ENCODE measurements around the gene CRADD. TPM values are rescaled to one million over a fixed set of nuclear protein-coding genes. Genes with fewer than 3 reads are reported as not detected.

CRADD gene
- total RNA-seq, 1 experiment from 2014 or later: 7.6 TPM

GRCh38 chr12:93720559-93720958 lies 43.4 kb downstream of the CRADD start:
- no peak overlapping the region for H2BK15ac ChIP-seq (ENCODE audit: low read depth, low read length)
- no peak overlapping the region for H3K18ac ChIP-seq (ENCODE audit: insufficient read length, low read depth, low read length)
- no peak overlapping the region for H3T11ph ChIP-seq (ENCODE audit: low read length)
- no peak overlapping the region for H2BK5ac ChIP-seq (ENCODE audit: insufficient read length, low read length)
- H3K79me2 ChIP-seq (ENCODE audit: insufficient read depth, low read length): no peaks in the 10 kb centered on the region
- no peak overlapping the region for H3K4me2 ChIP-seq (ENCODE audit: insufficient read depth, insufficient read length, low read length)
- H3K79me1 ChIP-seq (ENCODE audit: insufficient read depth, low read depth, low read length, poor library complexity, severe bottlenecking): no peaks in the 10 kb centered on the region
- Mint-ChIP-seq H3K4me1 (peaks cover 0 to 3% of the 10 kb centered on the region in 2 experiments; a peak in 1 of 4 replicates), H3K27ac (no peak overlapping the region), H3K27me3 (ENCODE audit: low read depth) (no peaks in the 10 kb centered on the region), H3K9me3 (peaks cover 15 to 30% of the 10 kb centered on the region in 2 experiments), H3K4me3 (no peak overlapping the region), H3K36me3 (ENCODE audit: insufficient read depth in 1 of 3, low read depth in 3 of 3) (peaks cover 7 to 40% (median 16%) of the 10 kb centered on the region in 3 experiments; a peak in 6 of 7 replicates)
- WGBS (ENCODE audit: extremely low coverage, insufficient read length, low lambda C conversion rate): no CpG with 5 or more reads among the region's 2 CpGs
- H3K27ac ChIP-seq (ENCODE audit: insufficient read length, low read depth, low read length): no peak overlapping the region
- H4K8ac ChIP-seq (replicated peaks; ENCODE audit: insufficient read length, low read depth, low read length): no peak overlapping the region
- DNase-seq: no peak
- H3K14ac ChIP-seq (ENCODE audit: insufficient read depth, low read length): no peak overlapping the region
- H3K23me2 ChIP-seq (ENCODE audit: insufficient read length, low read depth, low read length, poor library complexity, severe bottlenecking): no peaks in the 10 kb centered on the region
- H2AK5ac ChIP-seq (ENCODE audit: insufficient read length, low read length): no peak overlapping the region
- no peak overlapping the region for H2BK12ac ChIP-seq (ENCODE audit: insufficient read length, low read depth, low read length)
- H3K9me3 ChIP-seq (ENCODE audit: control insufficient read depth, low read depth, low read length): no peaks in the 10 kb centered on the region
- H2AFZ ChIP-seq (ENCODE audit: low read length): no peak overlapping the region
- H3K9ac ChIP-seq (ENCODE audit: extremely low read depth, insufficient read length, low read length): no peak overlapping the region
- H3K4ac ChIP-seq (ENCODE audit: low read depth, low read length): no peak overlapping the region
- H4K20me1 ChIP-seq (ENCODE audit: control insufficient read depth, insufficient read depth, insufficient read length): no peaks in the 10 kb centered on the region
- no peaks in the 10 kb centered on the region for H3K27me3 ChIP-seq (ENCODE audit: insufficient read depth, low read length)
- TF ChIP-seq, protein P1, sequence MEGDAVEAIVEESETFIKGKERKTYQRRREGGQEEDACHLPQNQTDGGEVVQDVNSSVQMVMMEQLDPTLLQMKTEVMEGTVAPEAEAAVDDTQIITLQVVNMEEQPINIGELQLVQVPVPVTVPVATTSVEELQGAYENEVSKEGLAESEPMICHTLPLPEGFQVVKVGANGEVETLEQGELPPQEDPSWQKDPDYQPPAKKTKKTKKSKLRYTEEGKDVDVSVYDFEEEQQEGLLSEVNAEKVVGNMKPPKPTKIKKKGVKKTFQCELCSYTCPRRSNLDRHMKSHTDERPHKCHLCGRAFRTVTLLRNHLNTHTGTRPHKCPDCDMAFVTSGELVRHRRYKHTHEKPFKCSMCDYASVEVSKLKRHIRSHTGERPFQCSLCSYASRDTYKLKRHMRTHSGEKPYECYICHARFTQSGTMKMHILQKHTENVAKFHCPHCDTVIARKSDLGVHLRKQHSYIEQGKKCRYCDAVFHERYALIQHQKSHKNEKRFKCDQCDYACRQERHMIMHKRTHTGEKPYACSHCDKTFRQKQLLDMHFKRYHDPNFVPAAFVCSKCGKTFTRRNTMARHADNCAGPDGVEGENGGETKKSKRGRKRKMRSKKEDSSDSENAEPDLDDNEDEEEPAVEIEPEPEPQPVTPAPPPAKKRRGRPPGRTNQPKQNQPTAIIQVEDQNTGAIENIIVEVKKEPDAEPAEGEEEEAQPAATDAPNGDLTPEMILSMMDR (conservative IDR thresholded peaks at IDR 0.05): no peak
- no peak overlapping the region for H2BK120ac ChIP-seq (ENCODE audit: low read depth, low read length, poor library complexity, severe bottlenecking)
- no peaks in the 10 kb centered on the region for H3K4me1 ChIP-seq (ENCODE audit: insufficient read depth, low read length)
- no peak overlapping the region for H3K23ac ChIP-seq (ENCODE audit: insufficient read length, low read depth, low read length)
- no peak overlapping the region for H2BK20ac ChIP-seq (ENCODE audit: low read depth, low read length, poor library complexity, severe bottlenecking)
- no peak overlapping the region for H3K56ac ChIP-seq (ENCODE audit: insufficient read length, low read depth, low read length)
- no peak overlapping the region for H4K5ac ChIP-seq (ENCODE audit: insufficient read length, low read depth, low read length)
- H4K91ac ChIP-seq (ENCODE audit: insufficient read length, low read depth, low read length): no peak overlapping the region

All from H9 (cell line).